Psoas muscle (tissue), 8 donors: ENCODE measurements around the gene ICAM4. TPM values are rescaled to one million over a fixed set of nuclear protein-coding genes. Genes with fewer than 3 reads are reported as not detected.

ENCODE experiments used
- ATAC-seq, 4 donors: fragments of 200-7000 bp; cut with Tn5 transposase; one replicate each; pipeline ENCODE4 v1.9.1; 2020; ENCODE audit warnings: moderate library complexity in 3 of 4, mild to moderate bottlenecking in 2 of 4
- DNase-seq, 2 donors: peaks; one replicate each; pipeline ENCODE4 v3.0.0-alpha.2; 2020
- H3K27ac ChIP-seq: fragments of 200-600 bp; one replicate; pipeline ENCODE4 v1.8.0; 2022
- H3K27me3 ChIP-seq, 3 donors: fragments of 200-600 bp in 1 of 3; one replicate each; pipeline versions ENCODE4 v1.6.1 to v1.8.0; 2013 to 2022; ENCODE audit warnings: low read length in 2 of 3, mild to moderate bottlenecking in 2 of 3, moderate library complexity in 1 of 3; ENCODE audit not compliant: insufficient read depth in 3 of 3
- H3K36me3 ChIP-seq, 2 donors: fragments of 200-600 bp in 1 of 2; one replicate each; pipeline versions ENCODE4 v1.6.1 to v1.8.0; 2013 to 2022; ENCODE audit warnings: low read depth in 1 of 2, mild to moderate bottlenecking in 1 of 2, moderate library complexity in 1 of 2; ENCODE audit not compliant: insufficient read depth in 1 of 2
- H3K4me1 ChIP-seq: fragments of 200-600 bp; one replicate; pipeline ENCODE4 v1.8.0; 2022
- H3K4me3 ChIP-seq: fragments of 200-600 bp; one replicate; pipeline ENCODE4 v1.8.0; 2022; ENCODE audit warnings: mild to moderate bottlenecking
- H3K9me3 ChIP-seq: fragments of 200-600 bp; one replicate; pipeline ENCODE4 v1.8.0; 2022
- WGBS, 3 donors: extraction: QIAGEN DNeasy Blood & Tissue Kit; methylation state at CpG; one replicate each; pipeline versions ENCODE4 v1.1.6 to v1.1.7; 2013; 5-methylcytosine and 5-hydroxymethylcytosine counted together
- intact Hi-C, 2 donors: fragments of 100-400 bp; cut with DNase I; formaldehyde crosslinking; loops; one replicate each; pipeline versions ENCODE4 v1.11.0 to v1.14.2; 2022
- polyA plus RNA-seq, 3 donors: library from polyadenylated mRNA; stranded (reverse); fragments of 200-250 nt; gene quantifications; one replicate each; pipeline ENCODE4 v1.2.3, GENCODE V29; 2013
- total RNA-seq, 4 donors: library from RNA; stranded (reverse); fragmentation: NEBNext Ultra II Directional in 2 of 4; extraction: Animal tissue kit (Norgen Biotek cat#: 25700) in 2 of 4; gene quantifications; one replicate each; pipeline versions ENCODE4 v1.2.1 to v1.2.4, GENCODE V29; 2021 to 2023
- TF ChIP-seq, protein P1 (sequence below): fragments of 200-600 bp; IDR thresholded peaks from one replicate; pipeline ENCODE4 v1.8.0; 2022; ENCODE audit warnings: antibody characterized with exemption
- donor health status: healthy with polysubstance abuse.
- donor health status: DM: no; HTN: no; CAD: no; lungs with moderate emphysema.
- donor health status: Bipolar disorder and iron deficiency.
- donor health status: healthy.
- donor health status: DM: yes; HTN: yes; CAD: no.
- donor health status: DM: no; HTN: no; CAD: no.
- donor health status: DM: no; HTN: no; CAD: no.
- donor health status: DM: yes; HTN: yes; CAD: no.

ICAM4 gene
- total and polyA plus RNA-seq, 7 donors = 0.04 to 0.47 (median 0.18) TPM; not detected in 4

DNA sequence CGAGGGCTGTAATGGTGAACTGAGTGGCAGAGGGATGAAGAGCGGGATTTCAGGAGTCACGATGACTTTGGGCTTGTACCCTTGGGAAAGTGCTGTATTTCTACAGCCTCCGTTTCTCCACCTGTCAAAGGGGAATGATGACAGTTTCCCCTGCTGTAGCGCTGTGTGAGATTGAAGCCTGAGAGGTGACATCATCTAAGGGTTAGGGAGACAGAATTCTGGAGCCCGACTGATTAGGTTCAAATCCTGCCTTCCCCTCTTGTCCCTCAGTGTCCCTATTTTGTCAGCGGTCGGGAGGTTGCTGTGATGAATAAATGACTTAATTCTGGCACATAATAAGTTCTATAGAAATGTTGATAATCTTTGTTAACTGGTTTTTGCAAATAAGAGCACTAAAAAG is 34.0 kb upstream of the ICAM4 start:
- TF ChIP-seq, protein P1, sequence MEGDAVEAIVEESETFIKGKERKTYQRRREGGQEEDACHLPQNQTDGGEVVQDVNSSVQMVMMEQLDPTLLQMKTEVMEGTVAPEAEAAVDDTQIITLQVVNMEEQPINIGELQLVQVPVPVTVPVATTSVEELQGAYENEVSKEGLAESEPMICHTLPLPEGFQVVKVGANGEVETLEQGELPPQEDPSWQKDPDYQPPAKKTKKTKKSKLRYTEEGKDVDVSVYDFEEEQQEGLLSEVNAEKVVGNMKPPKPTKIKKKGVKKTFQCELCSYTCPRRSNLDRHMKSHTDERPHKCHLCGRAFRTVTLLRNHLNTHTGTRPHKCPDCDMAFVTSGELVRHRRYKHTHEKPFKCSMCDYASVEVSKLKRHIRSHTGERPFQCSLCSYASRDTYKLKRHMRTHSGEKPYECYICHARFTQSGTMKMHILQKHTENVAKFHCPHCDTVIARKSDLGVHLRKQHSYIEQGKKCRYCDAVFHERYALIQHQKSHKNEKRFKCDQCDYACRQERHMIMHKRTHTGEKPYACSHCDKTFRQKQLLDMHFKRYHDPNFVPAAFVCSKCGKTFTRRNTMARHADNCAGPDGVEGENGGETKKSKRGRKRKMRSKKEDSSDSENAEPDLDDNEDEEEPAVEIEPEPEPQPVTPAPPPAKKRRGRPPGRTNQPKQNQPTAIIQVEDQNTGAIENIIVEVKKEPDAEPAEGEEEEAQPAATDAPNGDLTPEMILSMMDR = no peak
- intact Hi-C loops = loop anchor here in 1 of 2 donors (5.0 kb wide), 2 partner anchors 135 to 320 kb away; partner anchors contain the start of gene EIF3G
- Histone ChIP-seq H3K4me3 (peak overlapping the region; percentile 93), H3K9me3 (no peaks in the 10 kb centered on the region), H3K27ac (peak overlapping the region; percentile 89), H3K4me1 (peaks cover 4% of the 10 kb centered on the region), H3K27me3 (no peaks in the 10 kb centered on the region), H3K36me3 (peaks cover 2 to 44% of the 10 kb centered on the region in 2 donors)
- WGBS, 3 donors = 21 to 23% (median 22%) methylated on average over 8 of the region's 8 CpGs
- ATAC-seq = no peak
- no peak for DNase-seq

GRCh38 chr19:10254244-10254643 is 32.5 kb upstream of the ICAM4 start:
- Histone ChIP-seq H3K36me3 (peaks cover 2 to 56% of the 10 kb centered on the region in 2 donors), H3K27ac (no peak overlapping the region), H3K9me3 (no peaks in the 10 kb centered on the region), H3K4me1 (peaks cover 4% of the 10 kb centered on the region), H3K4me3 (no peak overlapping the region), H3K27me3 (no peaks in the 10 kb centered on the region)
- intact Hi-C loops = loop anchor here in 1 of 2 donors (5.0 kb wide), 2 partner anchors 137 to 322 kb away; partner anchors contain the start of gene EIF3G
- DNase-seq (no peak), ATAC-seq (no peak)
- TF ChIP-seq, protein P1 = no peak
- 94 to 100% (median 94%) methylated on average over 3 of the region's 3 CpGs for WGBS, 3 donors

- TF ChIP-seq, protein P1 = no peak
- no peaks in the 10 kb centered on the region for H3K27me3 ChIP-seq
- 84 to 95% (median 88%) methylated on average over 2 of the region's 2 CpGs for WGBS, 3 donors
- H3K36me3 ChIP-seq = peaks cover 2 to 66% of the 10 kb centered on the region in 2 donors
- ATAC-seq (no peak), DNase-seq (no peak)
- H3K4me1 ChIP-seq = peaks cover 4% of the 10 kb centered on the region
- H3K9me3 ChIP-seq = no peaks in the 10 kb centered on the region
- no peak overlapping the region for H3K4me3 ChIP-seq
- no peak overlapping the region for H3K27ac ChIP-seq
- intact Hi-C loops = no loop called here
These were observed 31.4 kb upstream of the ICAM4 start for GRCh38 chr19:10255358-10255757.

- no peaks in the 10 kb centered on the region for H3K9me3 ChIP-seq
- no peaks in the 10 kb centered on the region for H3K27me3 ChIP-seq
- H3K4me3 ChIP-seq = no peak overlapping the region
- H3K27ac ChIP-seq = no peak overlapping the region
- TF ChIP-seq, protein P1 = no peak
- intact Hi-C loops = no loop called here
- ATAC-seq = no peak
- H3K4me1 ChIP-seq = peaks cover 4% of the 10 kb centered on the region
- 64 to 78% (median 65%) methylated on average over 16 to 18 of the region's 18 CpGs for WGBS, 3 donors
- H3K36me3 ChIP-seq = peaks cover 2 to 66% of the 10 kb centered on the region in 2 donors
- no peak for DNase-seq
These were observed 30.2 kb upstream of the ICAM4 start for GRCh38 chr19:10256551-10256950.
